ENCODE results near the gene ISL1. TPM values are rescaled to one million over a fixed set of nuclear protein-coding genes. Genes with fewer than 3 reads are reported as not detected.

ISL1 gene
- total RNA-seq, 1 donor, result 0.18 TPM

- peak; percentile 26 for DNase-seq (ENCODE audit: low read depth)
- TF ChIP-seq CTCF (IDR thresholded peaks at IDR 0.05; ENCODE audit: insufficient read depth, low read length), result no peak
- H3K4me3 ChIP-seq (ENCODE audit: low read depth, low read length), result peak overlapping the region; percentile 59
Observed at GRCh38 chr5:51386916-51387883, 4.0 kb downstream of the ISL1 start.

DNA sequence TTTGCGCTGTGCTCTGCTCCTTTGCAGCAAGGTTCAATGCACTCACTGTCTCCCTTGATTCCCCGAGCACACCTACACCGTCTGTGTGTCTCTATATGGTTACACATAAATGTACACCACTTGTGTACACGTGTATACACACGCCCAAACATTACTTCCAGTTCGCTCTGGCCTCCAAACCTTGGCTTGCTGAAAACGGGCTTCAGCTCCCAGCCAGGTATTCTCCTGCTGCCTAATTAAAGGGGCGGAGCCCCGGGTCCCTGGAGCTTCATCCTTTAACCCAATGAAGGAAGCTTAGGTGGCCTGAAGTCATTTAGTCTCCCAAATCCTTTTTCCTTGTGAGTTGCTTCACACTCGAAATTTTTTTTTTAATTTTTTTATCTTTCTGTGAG is 4.6 kb downstream of the ISL1 start:
- TF ChIP-seq CTCF (IDR thresholded peaks at IDR 0.05; ENCODE audit: insufficient read depth, low read length), result no peak
- no peak for DNase-seq (ENCODE audit: low read depth)
- H3K4me3 ChIP-seq (ENCODE audit: low read depth, low read length), result peak overlapping the region; percentile 59

GRCh38 chr5:51388488-51389287 is 5.4 kb downstream of the ISL1 start:
- no peak overlapping the region for H3K4me3 ChIP-seq (ENCODE audit: low read depth, low read length)
- TF ChIP-seq CTCF (IDR thresholded peaks at IDR 0.05; ENCODE audit: insufficient read depth, low read length), result no peak
- no peak for DNase-seq (ENCODE audit: low read depth)

- DNase-seq (ENCODE audit: low read depth), result no peak
- TF ChIP-seq CTCF (IDR thresholded peaks at IDR 0.05; ENCODE audit: insufficient read depth, low read length), result no peak
- no peak overlapping the region for H3K4me3 ChIP-seq (ENCODE audit: low read depth, low read length)
Observed at GRCh38 chr5:51389288-51389576, 6.0 kb downstream of the ISL1 start.

- peak overlapping the region; percentile 40 for H3K4me3 ChIP-seq (ENCODE audit: low read depth, low read length)
- DNase-seq (ENCODE audit: low read depth), result no peak
- TF ChIP-seq CTCF (IDR thresholded peaks at IDR 0.05; ENCODE audit: insufficient read depth, low read length), result no peak
Observed at GRCh38 chr5:51389577-51390463, 6.6 kb downstream of the ISL1 start.

DNA sequence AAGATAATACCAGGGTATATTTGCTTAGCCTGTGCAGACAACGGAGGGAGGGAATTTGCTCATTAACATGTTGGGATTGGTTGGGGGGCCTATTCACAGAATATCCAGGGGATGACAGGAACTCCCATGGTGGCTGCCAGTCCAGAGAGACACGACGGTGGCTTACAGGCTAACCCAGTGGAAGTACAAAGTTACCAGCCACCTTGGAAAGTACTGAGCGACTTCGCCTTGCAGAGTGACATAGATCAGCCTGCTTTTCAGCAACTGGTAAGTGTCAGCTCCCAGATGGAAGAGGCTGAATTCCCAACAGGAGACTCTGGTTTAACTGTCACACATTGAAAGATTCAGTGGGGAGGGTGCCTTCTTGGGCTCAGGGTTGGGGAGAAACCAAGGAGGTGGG is 7.9 kb downstream of the ISL1 start:
- DNase-seq (ENCODE audit: low read depth), result no peak
- no peak overlapping the region for H3K4me3 ChIP-seq (ENCODE audit: low read depth, low read length)
- no peak for TF ChIP-seq CTCF (IDR thresholded peaks at IDR 0.05; ENCODE audit: insufficient read depth, low read length)
